Neural progenitor cell (in vitro differentiated cells): Measurements from ENCODE around the gene PMS1.

Experiments used
- CTCF ChIP-seq: fragments of 200-600 bp; sonication (generic); IDR thresholded peaks from 2 replicates; pipeline ENCODE4 v1.5.1; 2017; ENCODE audit warnings: antibody characterized with exemption, mild to moderate bottlenecking
- EZH2 ChIP-seq: fragments of 200-600 bp; sonication (generic); IDR thresholded peaks from 2 replicates; pipeline ENCODE4 v1.6.1; 2017; ENCODE audit warnings: antibody characterized with exemption, mild to moderate bottlenecking, moderate library complexity

DNA sequence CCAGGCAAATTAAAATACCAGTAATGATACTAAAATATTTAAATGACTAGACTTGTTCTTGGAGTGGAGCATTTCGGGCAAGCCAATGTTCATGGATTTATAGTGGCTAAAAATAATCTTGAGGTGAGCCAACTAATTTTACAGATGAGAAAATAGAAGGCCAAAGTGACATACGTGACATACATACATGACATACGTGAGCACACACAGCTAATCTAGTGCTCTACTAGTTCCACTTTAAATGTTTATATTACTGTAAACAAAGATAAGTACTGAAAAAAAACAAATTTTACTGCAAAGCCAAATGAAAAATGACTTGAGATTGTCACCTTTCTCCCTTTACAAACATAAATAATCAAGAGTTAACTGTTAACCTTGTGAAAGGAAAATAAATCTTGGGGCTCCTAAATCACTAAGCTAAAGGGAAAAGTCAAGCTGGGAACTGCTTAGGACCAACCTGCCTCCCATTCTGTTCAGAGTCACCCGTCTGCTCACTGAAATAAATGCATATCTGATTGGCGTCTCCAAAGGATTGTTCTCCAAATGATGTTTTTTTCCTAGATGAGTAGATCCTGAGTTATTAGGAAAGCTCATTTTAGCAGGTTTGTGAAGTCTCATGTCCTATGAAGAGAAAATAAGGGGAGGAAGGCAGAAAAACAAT, 96.7 kb downstream of the PMS1 start:
- TF ChIP-seq CTCF (no peak), EZH2 (no peak)
